RWPE2 (cell line): ENCODE measurements around the gene ARID3B.
A peak's percentile ranks its signal among the peaks of the same experiment; 100 is the strongest.

ENCODE experiments used
- ATAC-seq: fragments of 200-7000 bp; cut with Tn5 transposase; 3 replicates; pipeline ENCODE4 v1.9.1; 2021; ENCODE audit warnings: low read depth
- DNase-seq: peaks from one replicate; pipeline ENCODE4 v3.0.0-alpha.2; 2020; ENCODE audit warnings: low spot score
- H3K27ac ChIP-seq: fragments of 450-650 bp; 2 replicates; pipeline ENCODE4 v1.5.1; 2017; ENCODE audit warnings: mild to moderate bottlenecking; ENCODE audit not compliant: poor library complexity, severe bottlenecking
- H3K27me3 ChIP-seq: fragments of 250-450 bp; sonication (Bioruptor Pico); 2 replicates; pipeline ENCODE4 v1.5.1; 2021; ENCODE audit warnings: mild to moderate bottlenecking, moderate library complexity; ENCODE audit not compliant: insufficient read depth, poor library complexity, severe bottlenecking
- H3K36me3 ChIP-seq: fragments of 250-450 bp; sonication (Bioruptor Pico); 2 replicates; pipeline ENCODE4 v1.5.1; 2020; ENCODE audit warnings: low read depth, mild to moderate bottlenecking, moderate library complexity
- H3K4me1 ChIP-seq: fragments of 250-450 bp; sonication (Bioruptor Pico); 2 replicates; pipeline ENCODE4 v1.5.1; 2021; ENCODE audit warnings: mild to moderate bottlenecking, moderate library complexity; ENCODE audit not compliant: insufficient read depth, poor library complexity, severe bottlenecking
- H3K4me3 ChIP-seq: fragments of 250-450 bp; sonication (Bioruptor Pico); 2 replicates; pipeline ENCODE4 v1.5.1; 2021; ENCODE audit warnings: mild to moderate bottlenecking, moderate library complexity; ENCODE audit not compliant: severe bottlenecking
- H3K9me3 ChIP-seq: fragments of 250-450 bp; sonication (Bioruptor Pico); 2 replicates; pipeline ENCODE4 v1.5.1; 2021; ENCODE audit warnings: mild to moderate bottlenecking, moderate library complexity; ENCODE audit not compliant: severe bottlenecking
- CTCF ChIP-seq: fragments of 450-650 bp; IDR thresholded peaks from one replicate; pipeline ENCODE4 v1.5.1; 2017; ENCODE audit warnings: mild to moderate bottlenecking, moderate library complexity; ENCODE audit not compliant: poor library complexity, severe bottlenecking

ARID3B gene

GRCh38 chr15:74500401-74500800, 40.6 kb upstream of the ARID3B start:
- no peaks in the 10 kb centered on the region for H3K27me3 ChIP-seq
- H3K4me3 ChIP-seq: no peak overlapping the region
- DNase-seq (no peak), ATAC-seq (no peak)
- TF ChIP-seq CTCF: no peak
- H3K4me1 ChIP-seq: peaks cover 13% of the 10 kb centered on the region
- no peaks in the 10 kb centered on the region for H3K36me3 ChIP-seq
- no peak overlapping the region for H3K27ac ChIP-seq
- no peaks in the 10 kb centered on the region for H3K9me3 ChIP-seq

- Histone ChIP-seq H3K4me3 (no peak overlapping the region), H3K4me1 (peaks cover 7% of the 10 kb centered on the region), H3K27ac (no peak overlapping the region), H3K9me3 (no peaks in the 10 kb centered on the region), H3K27me3 (no peaks in the 10 kb centered on the region), H3K36me3 (no peaks in the 10 kb centered on the region)
- TF ChIP-seq CTCF: no peak
- ATAC-seq: no peak
- no peak for DNase-seq
Observed at GRCh38 chr15:74502301-74502700, 38.7 kb upstream of the ARID3B start.

- no peaks in the 10 kb centered on the region for H3K27me3 ChIP-seq
- H3K36me3 ChIP-seq: no peaks in the 10 kb centered on the region
- H3K9me3 ChIP-seq: no peaks in the 10 kb centered on the region
- DNase-seq: no peak
- no peak overlapping the region for H3K27ac ChIP-seq
- no peak for ATAC-seq
- TF ChIP-seq CTCF: no peak
- H3K4me3 ChIP-seq: no peak overlapping the region
- no peaks in the 10 kb centered on the region for H3K4me1 ChIP-seq
Observed at GRCh38 chr15:74504418-74504817, 36.6 kb upstream of the ARID3B start.

- H3K9me3 ChIP-seq: no peaks in the 10 kb centered on the region
- H3K4me1 ChIP-seq: no peaks in the 10 kb centered on the region
- H3K36me3 ChIP-seq: no peaks in the 10 kb centered on the region
- no peaks in the 10 kb centered on the region for H3K27me3 ChIP-seq
- H3K27ac ChIP-seq: no peak overlapping the region
- no peak for ATAC-seq
- no peak for TF ChIP-seq CTCF
- DNase-seq: no peak
- H3K4me3 ChIP-seq: no peak overlapping the region
Observed at GRCh38 chr15:74504836-74505235, 36.2 kb upstream of the ARID3B start.

- Histone ChIP-seq H3K9me3 (no peaks in the 10 kb centered on the region), H3K27ac (no peak overlapping the region), H3K27me3 (no peaks in the 10 kb centered on the region), H3K4me3 (no peak overlapping the region), H3K36me3 (no peaks in the 10 kb centered on the region), H3K4me1 (peaks cover 4% of the 10 kb centered on the region)
- ATAC-seq (peak; percentile 63), DNase-seq (no peak)
- TF ChIP-seq CTCF: no peak
Observed at GRCh38 chr15:74505837-74506514, 35.0 kb upstream of the ARID3B start.
